T-helper 17 cell (primary cell): ENCODE results near the gene GNL3. TPM values are rescaled to one million over a fixed set of nuclear protein-coding genes. Genes with fewer than 3 reads are reported as not detected.
A peak's percentile ranks its signal among the peaks of the same experiment; 100 is the strongest.
"Not testable (repeated sequence)": the region's sequence is repeated elsewhere in the genome, so short reads cannot be mapped to it uniquely, and the experiment has no call there.

Experiments
- ATAC-seq: fragments of 150-1000 bp; cut with Tn5 transposase; 2 replicates; pipeline ENCODE4 v1.10.0; 2021; ENCODE audit warnings: mild to moderate bottlenecking, moderate library complexity
- DNase-seq, 3 donors: peaks; one replicate each; pipeline versions ENCODE4 v3.0.0 to v3.0.0-alpha.2; 2020 to 2021
- H3K9me3 ChIP-seq: one replicate; pipeline ENCODE4 v1.7.0; 2013; ENCODE audit warnings: low read length, mild to moderate bottlenecking; ENCODE audit not compliant: control insufficient read depth, poor library complexity, severe bottlenecking
- H3K27ac Mint-ChIP-seq: one replicate; pipeline ENCODE4 v1.8.0; 2022; ENCODE audit warnings: mild to moderate bottlenecking, moderate library complexity, mixed read lengths
- H3K27me3 Mint-ChIP-seq: one replicate; pipeline ENCODE4 v1.8.0; 2022; ENCODE audit warnings: mixed read lengths
- H3K36me3 Mint-ChIP-seq: one replicate; pipeline ENCODE4 v1.8.0; 2022; ENCODE audit warnings: low read depth, mixed read lengths
- H3K4me1 Mint-ChIP-seq: one replicate; pipeline ENCODE4 v1.8.0; 2022; ENCODE audit warnings: mild to moderate bottlenecking, mixed read lengths
- H3K4me3 Mint-ChIP-seq: one replicate; pipeline ENCODE4 v1.8.0; 2022; ENCODE audit warnings: mild to moderate bottlenecking, moderate library complexity, mixed read lengths
- total RNA-seq, 4 donors: library from RNA in 2 of 4; stranded (reverse) in 2 of 4; gene quantifications; one replicate each; pipeline ENCODE4 v1.2.3 and lab custom pipeline; 2022 to 2026

The GNL3 gene
- total RNA-seq (100 to 1,000 TPM; 109 to 117 TPM), total RNA-seq (lab: John Stamatoyannopoulos, UW) (128 to 229 reads per million in 2 donors)

- peak; percentile 88 for ATAC-seq
- H3K27me3 Mint-ChIP-seq, result no peaks in the 10 kb centered on the region
- no peaks in the 10 kb centered on the region for H3K9me3 ChIP-seq
- H3K4me3 Mint-ChIP-seq, result peak within 1 kb of the TSS; percentile 96
- peak; percentile 89 to 91 (median 90) for DNase-seq
- peaks cover 36% of the 10 kb centered on the region for H3K4me1 Mint-ChIP-seq
- peak within 1 kb of the TSS; percentile 97 for H3K27ac Mint-ChIP-seq
- H3K36me3 Mint-ChIP-seq, result peaks cover 4% of the 10 kb centered on the region
Measured at GRCh38 chr3:52685709-52686691, at the start of gene GNL3, which contains the start of gene PBRM1. Gene GNL3, plus strand, starts transcription at chr3:52686032. Its CDS starts 61 bp downstream, at chr3:52686093. Gene PBRM1, minus strand, starts transcription at chr3:52685913.

DNA sequence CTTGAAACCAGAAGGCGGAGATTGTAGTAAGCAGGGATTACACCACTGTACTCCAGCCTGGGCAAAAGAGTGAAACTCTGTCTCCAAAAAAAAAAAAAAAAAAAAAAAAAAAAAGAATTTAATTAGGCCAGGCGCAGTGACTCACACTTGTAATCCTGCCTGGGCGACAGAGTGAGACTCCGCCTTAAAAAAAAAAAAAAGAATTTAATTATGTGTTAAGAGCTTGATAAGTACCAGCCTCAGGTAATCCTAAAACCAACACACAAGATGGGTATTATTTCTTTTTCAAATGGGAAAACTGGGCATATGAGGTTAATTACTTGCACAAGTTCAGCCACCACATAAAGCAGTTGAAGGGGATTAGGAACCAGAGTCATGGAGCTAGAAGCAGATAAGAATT lies 49.2 kb upstream of the GNL3 start:
- no peaks in the 10 kb centered on the region for H3K27me3 Mint-ChIP-seq
- ATAC-seq (no peak), DNase-seq (no peak)
- no peak overlapping the region for H3K27ac Mint-ChIP-seq
- peaks cover 3% of the 10 kb centered on the region for H3K4me1 Mint-ChIP-seq
- no peaks in the 10 kb centered on the region for H3K9me3 ChIP-seq
- H3K4me3 Mint-ChIP-seq, result no peak overlapping the region
- H3K36me3 Mint-ChIP-seq, result peaks cover 3% of the 10 kb centered on the region

DNA sequence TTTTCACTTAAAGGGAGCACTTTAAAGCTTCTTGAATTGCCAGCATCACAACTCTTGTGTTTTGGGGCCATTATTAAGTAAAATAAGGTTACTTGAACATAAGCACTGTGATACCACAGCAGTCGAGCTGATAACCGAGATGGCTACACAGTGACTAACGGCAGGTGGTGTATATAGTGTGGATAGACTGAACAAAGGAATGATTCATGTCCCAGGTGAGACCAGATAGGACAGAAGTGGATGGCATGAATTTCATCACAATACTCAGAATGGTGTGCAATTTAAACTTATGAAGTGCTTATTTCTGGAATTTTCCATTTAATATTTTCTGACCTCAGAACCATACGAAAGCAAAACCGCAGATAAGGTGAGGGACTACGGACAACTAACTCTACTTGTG lies 40.3 kb upstream of the GNL3 start:
- peaks cover 5% of the 10 kb centered on the region for H3K4me1 Mint-ChIP-seq

DNA sequence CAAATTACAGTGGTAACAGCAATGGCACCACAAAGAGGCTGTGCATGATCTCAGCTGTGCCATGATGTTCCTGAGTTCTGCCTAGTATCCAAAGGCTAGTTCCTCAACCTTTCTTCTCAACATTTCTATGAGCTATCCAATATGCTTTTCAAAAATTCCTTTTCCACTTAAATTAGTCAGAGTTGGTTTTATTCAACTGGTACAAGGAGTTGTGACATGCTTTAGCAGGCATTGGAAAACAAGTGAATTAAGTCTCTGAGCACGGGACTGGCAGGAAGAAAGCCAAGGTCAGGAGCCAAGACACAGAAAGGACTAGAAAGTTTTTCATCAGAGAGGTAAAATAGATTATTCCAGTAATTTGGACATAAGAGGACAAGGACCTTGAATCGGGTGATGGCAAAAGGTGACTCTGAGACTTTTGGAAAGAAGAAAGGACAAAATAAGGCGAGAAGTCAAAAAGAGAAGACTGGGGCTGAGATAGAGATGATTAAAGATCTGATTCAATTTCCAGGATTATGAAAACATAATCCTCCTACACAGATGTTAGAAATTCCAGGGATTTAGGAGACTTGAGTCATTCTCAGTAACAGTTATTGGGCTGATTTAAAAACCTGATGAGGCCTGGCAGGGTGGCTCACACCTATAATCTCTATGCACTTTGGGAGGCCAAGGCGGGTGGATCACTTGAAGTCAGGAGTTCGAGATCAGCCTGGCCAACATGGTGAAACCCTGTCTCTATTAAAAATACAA lies 36.2 kb upstream of the GNL3 start:
- Mint-ChIP-seq H3K27me3 (no peaks in the 10 kb centered on the region), H3K4me3 (no peak overlapping the region), H3K27ac (peak overlapping the region; percentile 67), H3K36me3 (peaks cover 17% of the 10 kb centered on the region), H3K4me1 (peaks cover 5% of the 10 kb centered on the region)
- no peak for ATAC-seq
- DNase-seq, result no peak
- H3K9me3 ChIP-seq, result no peaks in the 10 kb centered on the region

More for the DNA sequence above, 40.3 kb upstream of the GNL3 start:
- DNase-seq (no peak), ATAC-seq (no peak)
- H3K36me3 Mint-ChIP-seq, result peaks cover 13% of the 10 kb centered on the region
- H3K27me3 Mint-ChIP-seq, result no peaks in the 10 kb centered on the region
- peak overlapping the region; percentile 45 for H3K27ac Mint-ChIP-seq
- H3K4me3 Mint-ChIP-seq, result no peak overlapping the region
- no peaks in the 10 kb centered on the region for H3K9me3 ChIP-seq

GRCh38 chr3:52650439-52650838 lies 35.4 kb upstream of the GNL3 start:
- H3K27me3 Mint-ChIP-seq, result no peaks in the 10 kb centered on the region
- H3K4me3 Mint-ChIP-seq, result no peak overlapping the region
- DNase-seq, result no peak
- peaks cover 5% of the 10 kb centered on the region for H3K4me1 Mint-ChIP-seq
- peaks cover 14% of the 10 kb centered on the region for H3K36me3 Mint-ChIP-seq
- peak overlapping the region; percentile 67 for H3K27ac Mint-ChIP-seq
- H3K9me3 ChIP-seq, result no peaks in the 10 kb centered on the region
- ATAC-seq, result no peak

DNA sequence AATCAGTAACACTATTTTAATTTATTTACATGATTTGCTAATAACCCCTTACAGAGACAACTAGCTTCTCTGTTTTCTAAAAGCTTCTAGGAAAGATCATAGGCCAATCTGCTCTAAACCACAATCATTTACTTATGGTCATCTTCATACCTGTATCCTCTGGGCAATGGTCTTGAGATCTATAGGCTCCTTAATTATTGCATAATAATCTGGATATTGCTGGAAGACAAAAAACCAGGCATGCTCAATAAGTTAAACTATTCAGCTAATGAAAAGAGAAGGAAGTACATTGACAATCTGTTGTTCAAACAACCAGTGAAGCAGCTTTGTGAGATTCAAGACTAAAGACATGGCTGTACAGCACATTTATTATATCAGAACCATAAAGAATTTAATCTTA lies 34.2 kb upstream of the GNL3 start:
- Mint-ChIP-seq H3K27ac (no peak overlapping the region), H3K27me3 (no peaks in the 10 kb centered on the region), H3K4me3 (no peak overlapping the region), H3K4me1 (peaks cover 7% of the 10 kb centered on the region), H3K36me3 (peaks cover 16% of the 10 kb centered on the region)
- ATAC-seq (no peak), DNase-seq (no peak)
- H3K9me3 ChIP-seq, result no peaks in the 10 kb centered on the region

DNA sequence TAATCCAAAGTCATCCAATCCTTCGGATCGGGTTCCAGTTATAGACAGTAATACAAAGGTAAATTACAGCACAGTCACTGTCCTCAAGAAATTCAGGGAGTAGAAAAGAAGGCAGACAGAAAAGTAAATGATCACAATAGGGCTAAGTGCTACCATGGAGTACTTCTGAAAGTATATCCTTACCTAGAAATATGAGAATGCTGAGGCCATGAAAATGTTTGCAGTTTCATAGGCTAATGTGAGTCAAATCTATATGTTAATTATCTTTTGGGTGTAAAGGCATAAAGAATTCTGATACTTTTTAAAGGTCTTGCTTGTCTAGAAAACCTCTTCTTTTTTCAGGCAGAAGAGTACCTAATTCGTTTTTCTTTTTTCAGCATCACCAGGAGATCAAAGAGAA lies 29.9 kb upstream of the GNL3 start:
- H3K9me3 ChIP-seq, result no peaks in the 10 kb centered on the region
- DNase-seq, result no peak
- Mint-ChIP-seq H3K36me3 (peaks cover 6% of the 10 kb centered on the region), H3K27me3 (no peaks in the 10 kb centered on the region), H3K4me3 (no peak overlapping the region), H3K27ac (peak overlapping the region; percentile 32), H3K4me1 (peaks cover 4% of the 10 kb centered on the region)
- no peak for ATAC-seq

- Mint-ChIP-seq H3K27me3 (no peaks in the 10 kb centered on the region), H3K27ac (no peak overlapping the region), H3K4me1 (peaks cover 11% of the 10 kb centered on the region), H3K4me3 (no peak overlapping the region), H3K36me3 (peaks cover 8% of the 10 kb centered on the region)
- ATAC-seq (no peak), DNase-seq (no peak)
- no peaks in the 10 kb centered on the region for H3K9me3 ChIP-seq
Measured at GRCh38 chr3:52660046-52660445, 25.8 kb upstream of the GNL3 start.

DNA sequence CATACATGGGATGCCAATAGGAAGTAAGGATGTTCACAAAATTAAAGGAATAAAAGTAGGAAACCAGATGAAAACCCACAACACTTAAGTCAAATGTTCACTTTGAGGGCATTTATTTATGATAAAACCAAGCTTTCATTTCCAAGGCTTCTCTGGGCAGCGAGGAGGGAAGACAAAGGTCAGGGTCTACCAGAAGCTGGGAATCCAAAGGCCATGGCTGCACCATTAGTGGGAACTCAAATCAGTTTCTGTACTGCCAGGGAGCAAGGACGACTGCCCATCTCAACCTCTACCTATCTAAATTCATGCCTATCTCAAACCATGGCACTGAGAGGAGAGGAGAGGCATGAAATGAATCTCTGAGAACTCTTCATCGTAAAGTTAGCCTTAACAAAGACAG lies 22.7 kb upstream of the GNL3 start:
- Mint-ChIP-seq H3K27me3 (no peaks in the 10 kb centered on the region), H3K4me1 (peaks cover 10% of the 10 kb centered on the region), H3K4me3 (no peak overlapping the region), H3K27ac (peak overlapping the region; percentile 53), H3K36me3 (peaks cover 8% of the 10 kb centered on the region)
- H3K9me3 ChIP-seq, result no peaks in the 10 kb centered on the region
- ATAC-seq (no peak), DNase-seq (no peak)

DNA sequence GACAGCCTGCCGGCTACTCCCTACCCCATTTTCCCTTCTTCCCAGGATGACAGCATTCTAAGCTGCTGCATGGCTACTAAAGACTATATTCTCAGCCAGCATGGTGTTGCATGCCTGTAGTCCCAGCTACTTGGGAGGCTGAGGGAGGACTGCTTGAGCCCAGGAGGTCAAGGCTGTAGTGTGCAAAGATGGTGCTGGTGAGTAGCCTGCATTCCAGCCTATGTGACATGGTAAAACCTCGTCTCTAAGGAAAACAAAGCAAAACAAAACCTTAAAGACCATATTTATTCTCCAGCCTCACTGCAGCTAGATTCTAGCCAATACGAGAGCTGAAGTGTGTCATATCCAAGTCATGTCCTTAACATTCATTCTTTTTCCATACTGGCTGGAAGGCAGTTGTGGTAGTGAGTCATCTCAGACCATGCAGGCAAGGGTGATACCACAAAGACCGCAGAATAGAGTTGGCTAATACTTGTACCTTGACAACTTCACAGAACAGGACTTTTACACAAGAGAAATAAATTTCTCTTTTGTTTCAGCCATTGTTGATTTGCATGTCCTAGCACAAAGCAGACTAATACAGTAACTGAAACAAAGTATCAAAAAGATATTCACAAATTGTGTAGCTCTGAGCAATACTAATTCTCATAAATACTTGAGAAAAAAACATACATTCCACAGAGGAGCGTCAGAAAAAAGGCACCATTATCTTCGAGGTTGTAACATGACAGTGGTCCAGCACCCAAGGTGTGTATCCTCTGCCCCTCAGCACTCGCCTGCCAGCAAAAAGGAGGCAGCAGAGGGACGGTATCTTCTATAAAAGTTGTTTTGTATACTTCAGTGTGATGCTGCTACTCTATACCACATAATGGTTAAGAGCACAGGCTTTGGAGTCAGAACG lies 15.0 kb upstream of the GNL3 start:
- Mint-ChIP-seq H3K27ac (peak overlapping the region; percentile 91), H3K36me3 (peaks cover 7% of the 10 kb centered on the region), H3K27me3 (no peaks in the 10 kb centered on the region), H3K4me3 (no peak overlapping the region), H3K4me1 (peaks cover 27% of the 10 kb centered on the region)
- ATAC-seq (peak; percentile 80), DNase-seq (no peak)
- no peaks in the 10 kb centered on the region for H3K9me3 ChIP-seq

DNA sequence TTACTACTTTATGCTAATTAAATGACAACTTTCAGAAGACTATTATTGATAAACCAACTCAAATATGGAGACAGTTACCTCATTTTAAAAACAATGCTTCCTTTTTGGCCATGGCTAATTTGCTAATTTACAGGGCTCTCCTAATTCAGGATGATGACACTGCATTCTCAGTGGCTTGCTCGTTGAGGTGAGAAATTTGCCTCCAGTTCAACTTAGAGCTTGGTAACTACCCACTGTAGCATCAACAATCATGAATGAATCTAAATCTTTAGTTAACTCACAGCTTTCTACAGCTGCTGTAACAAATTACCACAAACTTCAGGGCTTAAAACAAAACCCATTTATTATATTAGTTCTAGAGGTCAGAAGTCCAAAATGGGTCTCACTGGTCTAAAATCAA lies 14.2 kb upstream of the GNL3 start:
- Mint-ChIP-seq H3K27ac (peak overlapping the region; percentile 76), H3K36me3 (peaks cover 9% of the 10 kb centered on the region), H3K4me1 (peaks cover 30% of the 10 kb centered on the region), H3K4me3 (no peak overlapping the region), H3K27me3 (no peaks in the 10 kb centered on the region)
- ATAC-seq, result no peak
- no peaks in the 10 kb centered on the region for H3K9me3 ChIP-seq
- no peak for DNase-seq

- ATAC-seq, H3K27me3 Mint-ChIP-seq, H3K9me3 ChIP-seq, H3K4me3 Mint-ChIP-seq, DNase-seq: not testable (repeated sequence)
- peaks cover 33% of the 10 kb centered on the region for H3K4me1 Mint-ChIP-seq
- H3K27ac Mint-ChIP-seq, result peak overlapping the region; percentile 24
- H3K36me3 Mint-ChIP-seq, result peaks cover 10% of the 10 kb centered on the region
Measured at GRCh38 chr3:52676201-52676600, 9.6 kb upstream of the GNL3 start.
